Natural killer cell (primary cell): ENCODE results near the gene GNG2. TPM values are rescaled to one million over a fixed set of nuclear protein-coding genes. Genes with fewer than 3 reads are reported as not detected.

Experiments
- ATAC-seq, 3 donors: fragments of 150-1000 bp in 2 of 3; fragments of 200-7000 bp in 1 of 3; cut with Tn5 transposase; 1 replicate in 1 of 3; 2 replicates in 2 of 3; pipeline ENCODE4 v1.10.0; 2021; ENCODE audit warnings: mild to moderate bottlenecking in 2 of 3, moderate library complexity in 2 of 3
- DNase-seq, 2 donors: peaks; one replicate each; pipeline versions ENCODE4 v3.0.0 to v3.0.0-alpha.2; 2013 to 2021; ENCODE audit warnings: mixed read lengths in 1 of 2
- H3K27ac ChIP-seq: one replicate; pipeline ENCODE4 v1.5.1; 2013; ENCODE audit warnings: mild to moderate bottlenecking, low read length
- H3K27me3 ChIP-seq: one replicate; pipeline ENCODE4 v1.6.1; 2013; ENCODE audit warnings: low read length; ENCODE audit not compliant: control insufficient read depth, insufficient read depth
- H3K36me3 ChIP-seq: one replicate; pipeline ENCODE4 v1.6.1; 2013; ENCODE audit warnings: low read length; ENCODE audit not compliant: control insufficient read depth, insufficient read depth
- H3K4me1 ChIP-seq: one replicate; pipeline ENCODE4 v1.6.1; 2013; ENCODE audit warnings: low read length; ENCODE audit not compliant: control insufficient read depth, insufficient read depth
- H3K4me3 ChIP-seq: one replicate; pipeline ENCODE4 v1.5.1; 2013; ENCODE audit warnings: low read length
- H3K9me3 ChIP-seq: one replicate; pipeline ENCODE4 v1.6.1; 2013; ENCODE audit warnings: low read length; ENCODE audit not compliant: control insufficient read depth, insufficient read depth
- H3K27ac Mint-ChIP-seq, 2 donors: one replicate each; pipeline ENCODE4 v1.8.0; 2022; ENCODE audit warnings: mild to moderate bottlenecking in 2 of 2, mixed read lengths in 2 of 2, moderate library complexity in 1 of 2
- H3K27me3 Mint-ChIP-seq, 2 donors: one replicate each; pipeline ENCODE4 v1.8.0; 2022; ENCODE audit warnings: low read depth in 2 of 2, mixed read lengths in 2 of 2
- H3K36me3 Mint-ChIP-seq: one replicate; pipeline ENCODE4 v1.8.0; 2022; ENCODE audit warnings: mixed read lengths
- H3K4me1 Mint-ChIP-seq, 2 donors: one replicate each; pipeline ENCODE4 v1.8.0; 2022; ENCODE audit warnings: mixed read lengths in 2 of 2
- H3K4me3 Mint-ChIP-seq: one replicate; pipeline ENCODE4 v1.8.0; 2022; ENCODE audit warnings: mild to moderate bottlenecking, moderate library complexity, mixed read lengths
- H3K9me3 Mint-ChIP-seq, 2 donors: one replicate each; pipeline ENCODE4 v1.8.0; 2022; ENCODE audit warnings: mixed read lengths in 2 of 2
- whole genome bisulfite sequencing: methylation state at CpG from one replicate; pipeline ENCODE4 v1.1.7; 2013; ENCODE audit warnings: missing lambda C conversion rate; ENCODE audit not compliant: insufficient coverage; 5-methylcytosine and 5-hydroxymethylcytosine counted together
- intact Hi-C: fragments of 100-400 bp; cut with micrococcal nuclease; formaldehyde crosslinking; loops from one replicate; pipeline ENCODE4 v1.14.2; 2022
- total RNA-seq, 4 donors: library from RNA; stranded (reverse); fragments of 120-200 nt in 1 of 4; gene quantifications; one replicate each; pipeline versions ENCODE4 v1.2.3 to v1.2.4, GENCODE V29; 2013 to 2022
- TF ChIP-seq, protein P1 (sequence below): fragments of 200-600 bp; IDR thresholded peaks from one replicate; pipeline ENCODE4 v1.8.0; 2022; ENCODE audit warnings: antibody characterized with exemption

Gene GNG2
- total RNA-seq, 3 donors from 2014 or later (not counting 1 experiment from before 2014, with no cell fraction given) = 552 to 653 (median 582) TPM

DNA sequence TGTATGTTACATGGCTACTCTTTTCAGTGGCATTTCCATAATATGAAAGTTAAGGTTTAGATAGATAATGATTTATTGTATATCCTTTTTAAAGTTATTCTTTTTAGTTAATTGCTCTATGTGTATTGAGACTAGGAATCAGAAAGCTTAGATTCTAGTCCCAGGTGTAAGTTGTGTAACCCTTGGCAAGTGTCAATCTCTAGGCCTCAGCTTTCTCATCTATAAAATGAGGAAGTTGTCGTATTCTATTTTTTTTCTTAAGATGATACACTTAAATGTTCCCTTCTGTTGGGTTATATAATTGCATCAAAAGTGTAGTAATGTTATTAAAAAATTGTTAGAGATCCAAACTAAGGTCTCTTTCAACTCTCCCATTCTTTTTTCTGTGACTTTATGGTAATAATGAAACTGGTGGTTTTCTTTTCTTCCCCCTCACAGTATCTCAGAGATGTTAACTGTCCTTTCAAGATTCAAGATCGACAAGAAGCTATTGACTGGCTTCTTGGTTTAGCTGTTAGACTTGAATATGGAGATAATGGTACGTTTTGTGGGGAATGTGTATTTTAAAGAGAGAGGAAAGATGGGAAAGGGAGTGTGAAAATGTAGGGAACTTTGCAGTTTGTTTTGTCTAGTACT, 133.0 kb downstream of the GNG2 start:
- H3K4me1 ChIP-seq = peaks cover 7% of the 10 kb centered on the region
- H3K36me3 Mint-ChIP-seq = no peaks in the 10 kb centered on the region
- H3K9me3 Mint-ChIP-seq = no peaks in the 10 kb centered on the region
- TF ChIP-seq, protein P1, sequence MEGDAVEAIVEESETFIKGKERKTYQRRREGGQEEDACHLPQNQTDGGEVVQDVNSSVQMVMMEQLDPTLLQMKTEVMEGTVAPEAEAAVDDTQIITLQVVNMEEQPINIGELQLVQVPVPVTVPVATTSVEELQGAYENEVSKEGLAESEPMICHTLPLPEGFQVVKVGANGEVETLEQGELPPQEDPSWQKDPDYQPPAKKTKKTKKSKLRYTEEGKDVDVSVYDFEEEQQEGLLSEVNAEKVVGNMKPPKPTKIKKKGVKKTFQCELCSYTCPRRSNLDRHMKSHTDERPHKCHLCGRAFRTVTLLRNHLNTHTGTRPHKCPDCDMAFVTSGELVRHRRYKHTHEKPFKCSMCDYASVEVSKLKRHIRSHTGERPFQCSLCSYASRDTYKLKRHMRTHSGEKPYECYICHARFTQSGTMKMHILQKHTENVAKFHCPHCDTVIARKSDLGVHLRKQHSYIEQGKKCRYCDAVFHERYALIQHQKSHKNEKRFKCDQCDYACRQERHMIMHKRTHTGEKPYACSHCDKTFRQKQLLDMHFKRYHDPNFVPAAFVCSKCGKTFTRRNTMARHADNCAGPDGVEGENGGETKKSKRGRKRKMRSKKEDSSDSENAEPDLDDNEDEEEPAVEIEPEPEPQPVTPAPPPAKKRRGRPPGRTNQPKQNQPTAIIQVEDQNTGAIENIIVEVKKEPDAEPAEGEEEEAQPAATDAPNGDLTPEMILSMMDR = no peak
- 68% methylated on average over 2 of the region's 3 CpGs for WGBS
- no peak for DNase-seq
- H3K4me3 ChIP-seq = no peak overlapping the region
- intact Hi-C loops = no loop called here
- no peak for ATAC-seq
- H3K9me3 ChIP-seq = no peaks in the 10 kb centered on the region
- H3K36me3 ChIP-seq = peaks cover 63% of the 10 kb centered on the region
- no peak overlapping the region for H3K4me3 Mint-ChIP-seq
- H3K4me1 Mint-ChIP-seq = peaks cover 20 to 24% of the 10 kb centered on the region in 2 donors
- no peaks in the 10 kb centered on the region for H3K27me3 Mint-ChIP-seq
- no peak overlapping the region for H3K27ac Mint-ChIP-seq
- no peaks in the 10 kb centered on the region for H3K27me3 ChIP-seq
- no peak overlapping the region for H3K27ac ChIP-seq

DNA sequence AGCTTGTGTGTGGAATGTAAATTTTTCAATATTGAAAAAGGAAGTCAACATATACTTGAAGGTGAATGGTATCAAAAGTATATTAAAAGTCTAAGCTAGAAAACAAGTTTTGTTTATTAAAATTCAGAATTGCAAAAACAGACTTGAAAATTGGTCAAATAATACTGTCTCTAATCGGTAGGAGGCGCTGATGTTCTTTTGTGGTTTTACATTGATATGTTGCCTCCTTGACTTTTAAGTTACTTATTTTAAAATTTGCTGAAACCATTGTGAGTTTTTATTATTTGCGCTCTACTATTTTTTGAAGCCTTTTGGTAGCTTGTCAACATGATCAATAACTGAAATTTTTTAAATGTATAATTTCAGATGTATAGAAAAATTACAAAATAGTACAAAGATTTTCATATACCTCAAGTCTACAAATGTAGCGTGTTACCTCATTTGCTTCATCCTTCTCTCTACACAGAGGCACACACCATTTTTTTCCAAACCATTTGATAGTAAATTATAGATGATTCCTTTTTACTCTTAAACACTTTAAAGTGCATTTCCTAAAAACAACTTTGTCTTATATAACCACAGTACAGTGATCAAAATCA, 135.8 kb downstream of the GNG2 start:
- peaks cover 7 to 10% of the 10 kb centered on the region in 2 donors for H3K4me1 Mint-ChIP-seq
- H3K27me3 Mint-ChIP-seq = no peaks in the 10 kb centered on the region
- intact Hi-C loops = loop anchor here (1.0 to 2.0 kb wide), 2 partner anchors 135 to 477 kb away; no protein-coding TSS in a partner anchor
- no peak overlapping the region for H3K4me3 Mint-ChIP-seq
- DNase-seq (peak in 1 of 2 donors; percentile 72), ATAC-seq (peak in 2 of 3 donors; percentile 50 to 57)
- no peaks in the 10 kb centered on the region for H3K27me3 ChIP-seq
- H3K9me3 Mint-ChIP-seq = no peaks in the 10 kb centered on the region
- H3K36me3 Mint-ChIP-seq = no peaks in the 10 kb centered on the region
- H3K27ac ChIP-seq = no peak overlapping the region
- no peaks in the 10 kb centered on the region for H3K4me1 ChIP-seq
- 22% methylated on average over 2 of the region's 4 CpGs for WGBS
- no peak overlapping the region for H3K4me3 ChIP-seq
- TF ChIP-seq, protein P1 = peak; percentile 86
- peak overlapping the region in 1 of 2 donors; percentile 68 for H3K27ac Mint-ChIP-seq
- peaks cover 87% of the 10 kb centered on the region for H3K36me3 ChIP-seq
- H3K9me3 ChIP-seq = no peaks in the 10 kb centered on the region

- Mint-ChIP-seq H3K9me3 (no peaks in the 10 kb centered on the region), H3K27me3 (no peaks in the 10 kb centered on the region), H3K36me3 (no peaks in the 10 kb centered on the region), H3K4me3 (no peak overlapping the region), H3K4me1 (peaks cover 7 to 10% of the 10 kb centered on the region in 2 donors), H3K27ac (no peak overlapping the region)
- Histone ChIP-seq H3K4me1 (no peaks in the 10 kb centered on the region), H3K36me3 (peaks cover 90% of the 10 kb centered on the region), H3K9me3 (no peaks in the 10 kb centered on the region), H3K27me3 (no peaks in the 10 kb centered on the region), H3K4me3 (no peak overlapping the region), H3K27ac (no peak overlapping the region)
- TF ChIP-seq, protein P1 = no peak
- intact Hi-C loops = no loop called here
- DNase-seq (no peak), ATAC-seq (no peak)
Observed at GRCh38 chr14:51998348-51998747, 137.9 kb downstream of the GNG2 start.
